Astrocyte (in vitro differentiated cells and primary cell): ENCODE measurements around the gene FGA.

ENCODE experiments used
- EZH2 ChIP-seq: IDR thresholded peaks from 2 replicates; pipeline ENCODE4 v1.6.1; 2012; ENCODE audit warnings: mild to moderate bottlenecking, low read length, inconsistent platforms; ENCODE audit not compliant: insufficient read depth
- TF ChIP-seq, protein P1 (sequence below): IDR thresholded peaks from 2 replicates; pipeline ENCODE4 v1.5.1; 2011; ENCODE audit warnings: low read depth, mild to moderate bottlenecking, inconsistent platforms, low read length, moderate library complexity; ENCODE audit not compliant: insufficient read depth

DNA sequence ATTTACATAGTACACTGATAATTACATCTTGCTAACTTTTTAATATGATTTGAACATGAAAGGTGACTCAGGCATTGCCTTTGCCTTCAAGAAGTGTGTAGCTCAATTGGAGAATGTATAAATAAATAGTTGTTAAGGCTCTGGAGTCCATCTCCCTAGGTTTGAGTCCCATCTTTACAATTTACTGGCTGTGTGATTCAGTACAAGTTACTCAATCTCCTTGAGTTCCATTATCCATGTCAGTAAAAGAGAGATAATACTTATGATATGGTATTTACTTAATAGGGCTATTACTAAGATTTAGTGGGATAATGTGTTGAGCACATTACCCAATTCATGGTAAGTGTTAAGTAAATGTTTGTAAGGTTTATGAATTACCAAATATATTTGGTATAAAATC is 23.8 kb upstream of the FGA start:
- TF ChIP-seq EZH2 = no peak
- TF ChIP-seq, protein P1, sequence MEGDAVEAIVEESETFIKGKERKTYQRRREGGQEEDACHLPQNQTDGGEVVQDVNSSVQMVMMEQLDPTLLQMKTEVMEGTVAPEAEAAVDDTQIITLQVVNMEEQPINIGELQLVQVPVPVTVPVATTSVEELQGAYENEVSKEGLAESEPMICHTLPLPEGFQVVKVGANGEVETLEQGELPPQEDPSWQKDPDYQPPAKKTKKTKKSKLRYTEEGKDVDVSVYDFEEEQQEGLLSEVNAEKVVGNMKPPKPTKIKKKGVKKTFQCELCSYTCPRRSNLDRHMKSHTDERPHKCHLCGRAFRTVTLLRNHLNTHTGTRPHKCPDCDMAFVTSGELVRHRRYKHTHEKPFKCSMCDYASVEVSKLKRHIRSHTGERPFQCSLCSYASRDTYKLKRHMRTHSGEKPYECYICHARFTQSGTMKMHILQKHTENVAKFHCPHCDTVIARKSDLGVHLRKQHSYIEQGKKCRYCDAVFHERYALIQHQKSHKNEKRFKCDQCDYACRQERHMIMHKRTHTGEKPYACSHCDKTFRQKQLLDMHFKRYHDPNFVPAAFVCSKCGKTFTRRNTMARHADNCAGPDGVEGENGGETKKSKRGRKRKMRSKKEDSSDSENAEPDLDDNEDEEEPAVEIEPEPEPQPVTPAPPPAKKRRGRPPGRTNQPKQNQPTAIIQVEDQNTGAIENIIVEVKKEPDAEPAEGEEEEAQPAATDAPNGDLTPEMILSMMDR = no peak
